Activated T-helper 1 cell treated with anti-CD3 and anti-CD28 coated beads, Interleukin-12 subunit alpha, Interleukin-12 subunit beta, Interleukin-2, Interleukin-4 antibody, amounts not matched to agents 30 ng/mL and 10 ng/mL and 1 ng/mL, durations not matched to agents 14 hours and 24 hours and 36 hours (primary cell): ENCODE measurements around the gene LRRN4. TPM values are rescaled to one million over a fixed set of nuclear protein-coding genes. Genes with fewer than 3 reads are reported as not detected.
"Not testable (repeated sequence)": the region's sequence is repeated elsewhere in the genome, so short reads cannot be mapped to it uniquely, and the experiment has no call there.

Experiments used
- DNase-seq: peaks from one replicate; pipeline ENCODE4 v3.0.0; 2021; ENCODE audit warnings: low spot score
- H3K27ac Mint-ChIP-seq: one replicate; pipeline ENCODE4 v1.8.0; 2021; ENCODE audit warnings: mild to moderate bottlenecking, mixed read lengths
- H3K27me3 Mint-ChIP-seq: one replicate; pipeline ENCODE4 v1.8.0; 2022; ENCODE audit warnings: mild to moderate bottlenecking, moderate library complexity, mixed read lengths; ENCODE audit not compliant: insufficient read depth
- H3K36me3 Mint-ChIP-seq: one replicate; pipeline ENCODE4 v1.8.0; 2021; ENCODE audit warnings: low read depth, mixed read lengths
- H3K4me1 Mint-ChIP-seq: one replicate; pipeline ENCODE4 v1.8.0; 2021; ENCODE audit warnings: low read depth, mixed read lengths
- H3K4me3 Mint-ChIP-seq: one replicate; pipeline ENCODE4 v1.8.0; 2021; ENCODE audit warnings: mild to moderate bottlenecking, moderate library complexity, mixed read lengths
- H3K9me3 Mint-ChIP-seq: one replicate; pipeline ENCODE4 v1.8.0; 2021; ENCODE audit warnings: mixed read lengths
- intact Hi-C: fragments of 100-400 bp; cut with micrococcal nuclease; formaldehyde crosslinking; loops from one replicate; pipeline ENCODE4 v1.15.1; 2024
- total RNA-seq: library from RNA; stranded (reverse); gene quantifications from 2 replicates; pipeline ENCODE4 v1.2.3, GENCODE V29; 2022

The LRRN4 gene
- total RNA-seq, 1 donor from 2014 or later: not detected

- H3K36me3 Mint-ChIP-seq: peaks cover 40% of the 10 kb centered on the region
- intact Hi-C loops: no loop called here
- no peak overlapping the region for H3K27ac Mint-ChIP-seq
These were observed 15.6 kb downstream of the LRRN4 start for GRCh38 chr20:6038256-6038655.

GRCh38 chr20:6037082-6037481 lies 16.8 kb downstream of the LRRN4 start:
- H3K4me1 Mint-ChIP-seq: peaks cover 14% of the 10 kb centered on the region
- H3K36me3 Mint-ChIP-seq: peaks cover 39% of the 10 kb centered on the region
- no peaks in the 10 kb centered on the region for H3K27me3 Mint-ChIP-seq
- no peak for DNase-seq
- no peak overlapping the region for H3K4me3 Mint-ChIP-seq
- no peaks in the 10 kb centered on the region for H3K9me3 Mint-ChIP-seq
- no peak overlapping the region for H3K27ac Mint-ChIP-seq
- intact Hi-C loops: no loop called here

More at GRCh38 chr20:6038256-6038655, 15.6 kb downstream of the LRRN4 start:
- DNase-seq: no peak
- H3K4me3 Mint-ChIP-seq: no peak overlapping the region
- H3K4me1 Mint-ChIP-seq: peaks cover 14% of the 10 kb centered on the region
- no peaks in the 10 kb centered on the region for H3K9me3 Mint-ChIP-seq
- H3K27me3 Mint-ChIP-seq: no peaks in the 10 kb centered on the region

DNA sequence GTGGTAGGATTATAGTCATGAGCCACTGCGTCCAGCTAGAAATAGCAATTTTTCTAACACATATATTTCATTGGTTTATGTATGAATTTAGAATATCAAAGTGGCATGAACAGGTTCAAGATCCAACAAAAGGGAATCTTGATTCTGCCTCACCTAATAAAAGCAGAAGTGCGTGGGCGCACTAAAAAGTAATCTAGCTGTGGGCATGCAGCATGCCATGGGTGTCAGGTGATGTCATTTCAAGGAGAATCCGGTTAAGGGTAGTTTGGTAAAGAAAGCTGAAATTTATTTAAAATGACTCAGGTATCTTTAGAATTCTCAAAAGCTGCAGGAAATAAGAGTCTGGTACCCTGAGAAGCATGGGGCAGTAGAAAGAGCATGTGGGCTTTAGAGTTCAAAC lies 17.6 kb downstream of the LRRN4 start:
- intact Hi-C loops: no loop called here
- peaks cover 41% of the 10 kb centered on the region for H3K36me3 Mint-ChIP-seq
- no peaks in the 10 kb centered on the region for H3K9me3 Mint-ChIP-seq
- DNase-seq: no peak
- H3K4me1 Mint-ChIP-seq: peaks cover 14% of the 10 kb centered on the region
- no peak overlapping the region for H3K27ac Mint-ChIP-seq
- H3K27me3 Mint-ChIP-seq: no peaks in the 10 kb centered on the region
- no peak overlapping the region for H3K4me3 Mint-ChIP-seq

- Mint-ChIP-seq H3K4me1 (peaks cover 14% of the 10 kb centered on the region), H3K9me3 (no peaks in the 10 kb centered on the region), H3K27me3 (no peaks in the 10 kb centered on the region), H3K4me3 (no peak overlapping the region), H3K27ac (peak overlapping the region; percentile 70), H3K36me3 (peaks cover 37% of the 10 kb centered on the region)
- DNase-seq: no peak
- intact Hi-C loops: no loop called here
These were observed 19.5 kb downstream of the LRRN4 start for GRCh38 chr20:6034134-6034969.

DNA sequence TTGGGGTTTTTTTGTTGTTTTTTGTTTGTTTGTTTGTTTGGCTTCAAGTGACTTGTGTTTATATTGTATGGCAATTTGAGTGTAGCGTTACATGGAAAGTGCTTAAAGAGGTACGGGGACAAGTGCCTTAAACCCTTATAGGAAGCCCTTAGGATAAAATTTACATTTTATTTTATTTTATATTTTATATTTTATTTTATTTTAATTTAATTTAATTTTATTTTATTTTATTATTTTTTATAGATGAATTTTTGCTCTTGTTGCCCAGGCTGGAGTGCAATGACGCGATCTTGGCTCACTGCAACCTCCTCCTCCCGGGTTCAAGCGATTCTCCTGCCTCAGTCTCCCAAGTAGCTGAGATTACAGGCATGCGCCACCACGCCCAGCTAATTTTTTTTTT lies 21.0 kb downstream of the LRRN4 start:
- intact Hi-C loops, H3K4me3 Mint-ChIP-seq, H3K9me3 Mint-ChIP-seq, H3K27ac Mint-ChIP-seq, DNase-seq, H3K27me3 Mint-ChIP-seq: not testable (repeated sequence)
- H3K4me1 Mint-ChIP-seq: peaks cover 16% of the 10 kb centered on the region
- peaks cover 33% of the 10 kb centered on the region for H3K36me3 Mint-ChIP-seq

GRCh38 chr20:6030453-6031080 lies 23.3 kb downstream of the LRRN4 start:
- intact Hi-C loops: no loop called here
- Mint-ChIP-seq H3K4me3 (no peak overlapping the region), H3K27ac (no peak overlapping the region)

DNA sequence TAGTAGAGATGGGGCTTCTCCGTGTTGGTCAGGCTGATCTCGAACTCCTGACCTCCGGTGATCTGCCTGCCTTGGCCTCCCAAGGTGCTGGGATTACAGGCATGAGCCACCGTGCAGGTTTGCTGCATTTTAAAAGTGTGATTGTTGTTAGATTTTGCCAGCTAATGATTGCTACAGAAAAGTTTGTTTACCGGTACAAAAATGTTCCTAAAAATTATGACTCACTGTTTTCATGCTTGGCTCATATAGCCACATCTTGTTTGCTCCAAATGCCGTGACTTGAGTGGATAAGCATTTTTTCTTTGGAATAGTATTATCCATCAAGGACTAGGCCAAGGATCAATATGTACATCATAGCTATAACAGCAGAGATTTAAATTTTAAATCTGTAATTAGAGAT lies 24.3 kb downstream of the LRRN4 start:
- Mint-ChIP-seq H3K4me1 (peaks cover 28% of the 10 kb centered on the region), H3K4me3 (no peak overlapping the region), H3K9me3 (peaks cover 4% of the 10 kb centered on the region), H3K27me3 (no peaks in the 10 kb centered on the region), H3K36me3 (peaks cover 45% of the 10 kb centered on the region), H3K27ac (no peak overlapping the region)
- intact Hi-C loops: no loop called here
- DNase-seq: no peak

More at GRCh38 chr20:6030453-6031080, 23.3 kb downstream of the LRRN4 start:
- Mint-ChIP-seq H3K36me3 (peaks cover 39% of the 10 kb centered on the region), H3K9me3 (no peaks in the 10 kb centered on the region), H3K4me1 (peaks cover 27% of the 10 kb centered on the region), H3K27me3 (no peaks in the 10 kb centered on the region)
- no peak for DNase-seq

GRCh38 chr20:6028818-6029217 lies 25.0 kb downstream of the LRRN4 start:
- intact Hi-C loops: no loop called here
- H3K27me3 Mint-ChIP-seq: no peaks in the 10 kb centered on the region
- peaks cover 45% of the 10 kb centered on the region for H3K36me3 Mint-ChIP-seq
- no peak overlapping the region for H3K4me3 Mint-ChIP-seq
- H3K27ac Mint-ChIP-seq: no peak overlapping the region
- no peak for DNase-seq
- peaks cover 8% of the 10 kb centered on the region for H3K9me3 Mint-ChIP-seq
- peaks cover 21% of the 10 kb centered on the region for H3K4me1 Mint-ChIP-seq

DNA sequence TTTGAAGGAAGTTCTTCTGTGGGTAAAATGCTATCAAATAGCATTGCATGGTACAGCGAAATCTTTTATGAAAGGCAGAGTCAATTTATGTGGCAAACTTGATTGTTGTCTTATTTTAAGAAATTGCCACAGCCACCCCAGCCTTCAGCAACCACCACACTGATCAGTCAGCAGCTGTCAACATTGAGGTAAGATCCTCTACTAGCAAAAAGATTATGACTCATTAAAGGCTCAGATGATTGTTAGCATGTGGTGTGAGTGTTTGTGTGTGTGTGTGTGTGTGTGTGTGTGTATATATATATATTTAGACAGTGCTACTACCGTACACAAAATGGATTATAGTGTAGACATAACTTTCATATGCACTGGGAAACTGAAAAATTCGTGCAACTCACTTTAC lies 27.8 kb downstream of the LRRN4 start:
- peaks cover 21% of the 10 kb centered on the region for H3K4me1 Mint-ChIP-seq
- no peaks in the 10 kb centered on the region for H3K27me3 Mint-ChIP-seq
- DNase-seq: no peak
- peaks cover 8% of the 10 kb centered on the region for H3K9me3 Mint-ChIP-seq
- H3K4me3 Mint-ChIP-seq: no peak overlapping the region
- intact Hi-C loops: no loop called here
- no peak overlapping the region for H3K27ac Mint-ChIP-seq
- H3K36me3 Mint-ChIP-seq: peaks cover 46% of the 10 kb centered on the region

DNA sequence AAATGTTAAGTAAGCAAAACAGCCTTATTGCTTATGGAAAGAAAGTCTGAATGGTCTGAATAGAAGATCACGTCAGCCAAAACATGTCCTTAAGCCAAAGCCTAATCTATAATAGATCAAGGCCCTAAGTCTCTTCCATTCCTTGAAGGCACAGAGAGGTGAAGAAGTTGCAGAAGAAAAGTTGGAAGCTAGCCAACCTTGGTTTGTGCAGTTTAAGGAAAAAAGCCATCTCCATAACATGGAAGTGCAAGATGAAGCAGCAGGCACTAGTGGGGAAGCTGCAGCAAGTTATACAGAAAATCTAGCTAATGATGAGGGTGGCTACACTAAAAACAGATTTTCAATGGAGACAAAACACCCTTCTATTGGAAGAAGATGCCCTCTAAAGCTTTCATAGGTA lies 29.1 kb downstream of the LRRN4 start:
- Mint-ChIP-seq H3K4me1 (peaks cover 21% of the 10 kb centered on the region), H3K27me3 (no peaks in the 10 kb centered on the region), H3K36me3 (peaks cover 44% of the 10 kb centered on the region), H3K27ac (no peak overlapping the region), H3K4me3 (no peak overlapping the region), H3K9me3 (peaks cover 8% of the 10 kb centered on the region)
- intact Hi-C loops: no loop called here
- DNase-seq: no peak

GRCh38 chr20:6017880-6018279 lies 36.0 kb downstream of the LRRN4 start:
- intact Hi-C loops: no loop called here
- H3K27me3 Mint-ChIP-seq: no peaks in the 10 kb centered on the region
- H3K4me3 Mint-ChIP-seq: no peak overlapping the region
- no peak for DNase-seq
- H3K27ac Mint-ChIP-seq: no peak overlapping the region
- H3K36me3 Mint-ChIP-seq: peaks cover 35% of the 10 kb centered on the region
- H3K9me3 Mint-ChIP-seq: no peaks in the 10 kb centered on the region
- H3K4me1 Mint-ChIP-seq: peaks cover 21% of the 10 kb centered on the region

- H3K27ac Mint-ChIP-seq: no peak overlapping the region
- no peaks in the 10 kb centered on the region for H3K27me3 Mint-ChIP-seq
- no peak for DNase-seq
- peaks cover 35% of the 10 kb centered on the region for H3K36me3 Mint-ChIP-seq
- no peak overlapping the region for H3K4me3 Mint-ChIP-seq
- intact Hi-C loops: no loop called here
- H3K9me3 Mint-ChIP-seq: no peaks in the 10 kb centered on the region
- peaks cover 20% of the 10 kb centered on the region for H3K4me1 Mint-ChIP-seq
These were observed 36.4 kb downstream of the LRRN4 start for GRCh38 chr20:6017467-6017866.

DNA sequence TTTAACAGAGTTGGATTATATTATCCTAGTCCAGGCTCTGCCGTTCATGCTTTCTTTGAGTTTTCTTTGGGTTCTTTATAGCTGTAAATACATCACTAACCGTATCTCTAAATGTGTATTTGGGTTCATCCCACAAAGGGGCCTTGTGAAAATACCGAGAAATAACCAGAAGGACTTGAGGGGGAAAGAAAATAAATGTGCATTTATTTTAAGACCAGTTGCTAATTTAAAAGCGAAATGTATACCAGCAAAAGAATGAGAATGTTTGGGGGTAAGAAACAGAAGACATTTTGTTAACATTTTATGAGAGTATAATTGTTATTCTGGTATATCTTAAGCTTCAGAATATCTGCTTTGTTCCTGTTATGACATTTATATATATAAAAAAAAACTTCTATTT lies 38.9 kb downstream of the LRRN4 start:
- H3K27ac Mint-ChIP-seq: no peak overlapping the region
- intact Hi-C loops: no loop called here
- H3K4me1 Mint-ChIP-seq: peaks cover 20% of the 10 kb centered on the region
- H3K36me3 Mint-ChIP-seq: peaks cover 48% of the 10 kb centered on the region
- no peaks in the 10 kb centered on the region for H3K9me3 Mint-ChIP-seq
- H3K4me3 Mint-ChIP-seq: no peak overlapping the region
- no peak for DNase-seq
- H3K27me3 Mint-ChIP-seq: no peaks in the 10 kb centered on the region
